IMR-90 (cell line): Measurements from ENCODE around the gene ADAMTS16. TPM values are rescaled to one million over a fixed set of nuclear protein-coding genes. Genes with fewer than 3 reads are reported as not detected.

Experiments used
- ATAC-seq: fragments of 200-7000 bp; cut with Tn5 transposase; 2 replicates; pipeline ENCODE4 v1.9.1; 2020; ENCODE audit warnings: low read depth, mild to moderate bottlenecking, moderate library complexity
- BruUV-seq: library from RNA; stranded (reverse); fragments of 400-500 nt; replicated peaks from 2 replicates; lab custom pipeline; 2021; lab: Mats Ljungman, UMichigan
- CTCF ChIA-PET: fragments of 300-600 bp; formaldehyde crosslinking; extraction: SDS; loops from one replicate; lab custom pipeline; 2021; ENCODE audit warnings: antibody characterized with exemption; lab: Yijun Ruan, JAX
- POLR2A ChIA-PET: fragments of 300-600 bp; sonication (Branson Sonifier 250); formaldehyde crosslinking; loops from one replicate; lab custom pipeline; 2022; ENCODE audit warnings: antibody characterized with exemption; ENCODE audit not compliant: unreplicated experiment; lab: Charles Lee
- DNase-seq: peaks from one replicate; pipeline ENCODE4 v3.0.0; 2013
- H2AFZ ChIP-seq: replicated peaks from 2 replicates; pipeline ENCODE3; 2013; ENCODE audit warnings: low read length, mild to moderate bottlenecking; ENCODE audit not compliant: poor library complexity
- H2AK5ac ChIP-seq: 2 replicates; pipeline ENCODE4 v1.6.1; 2013; ENCODE audit warnings: low read depth, low read length, inconsistent platforms
- H2AK9ac ChIP-seq: replicated peaks from 2 replicates; pipeline ENCODE3; 2013; ENCODE audit warnings: mild to moderate bottlenecking, low read depth, low read length, moderate library complexity; ENCODE audit not compliant: poor library complexity
- H2BK120ac ChIP-seq: 2 replicates; pipeline ENCODE4 v1.6.1; 2013; ENCODE audit warnings: low read depth, low read length, inconsistent platforms
- H2BK15ac ChIP-seq: 3 replicates; pipeline ENCODE4 v1.6.1; 2013; ENCODE audit warnings: low read depth, low read length, inconsistent platforms
- H2BK20ac ChIP-seq: 2 replicates; pipeline ENCODE4 v1.6.1; 2013; ENCODE audit warnings: low read depth, mild to moderate bottlenecking, inconsistent platforms, low read length, moderate library complexity
- H2BK5ac ChIP-seq: 2 replicates; pipeline ENCODE4 v1.6.1; 2013; ENCODE audit warnings: mild to moderate bottlenecking, low read depth, low read length, inconsistent platforms; ENCODE audit not compliant: poor library complexity, severe bottlenecking
- H3K14ac ChIP-seq: replicated peaks from 2 replicates; pipeline ENCODE4 v1.6.1; 2013; ENCODE audit warnings: low read depth, low read length, inconsistent platforms
- H3K18ac ChIP-seq: 2 replicates; pipeline ENCODE4 v1.6.1; 2013; ENCODE audit warnings: low read depth, low read length, control low read depth
- H3K23ac ChIP-seq: 2 replicates; pipeline ENCODE4 v1.6.1; 2013; ENCODE audit warnings: low read depth, low read length, inconsistent platforms
- H3K27ac ChIP-seq: 2 replicates; pipeline ENCODE4 v1.5.1; 2013; ENCODE audit warnings: mild to moderate bottlenecking, control low read depth, low read length; ENCODE audit not compliant: insufficient read depth
- H3K27me3 ChIP-seq: 2 replicates; pipeline ENCODE4 v1.6.1; 2013; ENCODE audit warnings: low read length; ENCODE audit not compliant: control insufficient read depth, insufficient read depth
- H3K36me3 ChIP-seq: 2 replicates; pipeline ENCODE4 v1.6.1; 2013; ENCODE audit warnings: low read length, mixed read lengths; ENCODE audit not compliant: control insufficient read depth, insufficient read depth
- H3K4ac ChIP-seq: 2 replicates; pipeline ENCODE4 v1.6.1; 2013; ENCODE audit warnings: low read depth, low read length, inconsistent platforms
- H3K4me1 ChIP-seq: 2 replicates; pipeline ENCODE4 v1.6.1; 2013; ENCODE audit warnings: low read length, mixed read lengths; ENCODE audit not compliant: control insufficient read depth, insufficient read depth
- H3K4me2 ChIP-seq: 2 replicates; pipeline ENCODE4 v1.6.1; 2013; ENCODE audit warnings: low read depth, mild to moderate bottlenecking, control low read depth, low read length, moderate library complexity
- H3K4me3 ChIP-seq: 2 replicates; pipeline ENCODE4 v1.5.1; 2013; ENCODE audit warnings: low read depth, mild to moderate bottlenecking, control low read depth, low read length, moderate library complexity; ENCODE audit not compliant: insufficient read depth
- H3K56ac ChIP-seq: 2 replicates; pipeline ENCODE4 v1.6.1; 2013; ENCODE audit warnings: low read length, inconsistent platforms; ENCODE audit not compliant: insufficient read depth; ENCODE audit errors: extremely low read depth
- H3K79me1 ChIP-seq, 2 experiments: 2 replicates each; pipeline ENCODE4 v1.6.1; 2013; ENCODE audit warnings: low read length in 2 of 2, inconsistent platforms in 1 of 2, low read depth in 1 of 2
- H3K9ac ChIP-seq: 2 replicates; pipeline ENCODE4 v1.6.1; 2013; ENCODE audit warnings: low read depth, low read length, control low read depth
- H3K9me1 ChIP-seq: 2 replicates; pipeline ENCODE4 v1.6.1; 2013; ENCODE audit warnings: low read length, inconsistent platforms; ENCODE audit not compliant: insufficient read depth
- H3K9me3 ChIP-seq: 2 replicates; pipeline ENCODE4 v1.6.1; 2013; ENCODE audit warnings: low read length; ENCODE audit not compliant: control insufficient read depth, insufficient read depth
- H4K20me1 ChIP-seq: 2 replicates; pipeline ENCODE4 v1.6.1; 2013; ENCODE audit warnings: low read length, inconsistent platforms; ENCODE audit not compliant: insufficient read depth
- H4K5ac ChIP-seq: 2 replicates; pipeline ENCODE4 v1.6.1; 2013; ENCODE audit warnings: mild to moderate bottlenecking, low read depth, low read length, control low read depth
- H4K8ac ChIP-seq, 2 experiments: 2 replicates each; pipeline ENCODE4 v1.6.1; 2013; ENCODE audit warnings: low read depth in 2 of 2, low read length in 2 of 2, control low read depth in 1 of 2, inconsistent platforms in 1 of 2
- H4K91ac ChIP-seq: 2 replicates; pipeline ENCODE4 v1.6.1; 2013; ENCODE audit warnings: low read depth, low read length, inconsistent platforms; ENCODE audit not compliant: insufficient read depth
- BHLHE40 ChIP-seq: fragments of 150-350 bp; IDR thresholded peaks from 2 replicates; pipeline ENCODE4 v1.6.1; 2016; ENCODE audit warnings: mild to moderate bottlenecking, low read depth, low read length
- CEBPB ChIP-seq: IDR thresholded peaks from 2 replicates; pipeline ENCODE4 v1.6.1; 2012; ENCODE audit warnings: low read depth, low read length, improper control_type of control experiment
- CHD1 ChIP-seq: IDR thresholded peaks from 2 replicates; pipeline ENCODE4 v1.6.1; 2012; ENCODE audit warnings: low read depth, low read length, improper control_type of control experiment
- FOS ChIP-seq: fragments of 150-350 bp; IDR thresholded peaks from 2 replicates; pipeline ENCODE4 v1.6.1; 2016; ENCODE audit warnings: low read depth, low read length
- MAZ ChIP-seq: IDR thresholded peaks from 2 replicates; pipeline ENCODE4 v1.6.1; 2012; ENCODE audit warnings: low read depth, mild to moderate bottlenecking, low read length, improper control_type of control experiment, moderate library complexity, borderline replicate concordance
- MXI1 ChIP-seq: IDR thresholded peaks from 2 replicates; pipeline ENCODE4 v1.6.1; 2012; ENCODE audit warnings: low read depth, mild to moderate bottlenecking, low read length, moderate library complexity, borderline replicate concordance
- NFE2L2 ChIP-seq: fragments of 150-350 bp; IDR thresholded peaks from 2 replicates; pipeline ENCODE4 v1.6.1; 2016; ENCODE audit warnings: low read depth, mild to moderate bottlenecking, low read length
- POLR2A ChIP-seq: IDR thresholded peaks from 2 replicates; pipeline ENCODE4 v1.6.1; 2012; ENCODE audit warnings: mild to moderate bottlenecking, low read depth, low read length
- RAD21 ChIP-seq: IDR thresholded peaks from 2 replicates; pipeline ENCODE4 v1.6.1; 2012; ENCODE audit warnings: low read length, improper control_type of control experiment
- RCOR1 ChIP-seq: IDR thresholded peaks from 2 replicates; pipeline ENCODE4 v1.6.1; 2012; ENCODE audit warnings: mild to moderate bottlenecking, low read length, improper control_type of control experiment; ENCODE audit not compliant: insufficient replicate concordance
- RFX5 ChIP-seq: IDR thresholded peaks from 2 replicates; pipeline ENCODE4 v1.8.0; 2012; ENCODE audit warnings: low read depth, mild to moderate bottlenecking, low read length, moderate library complexity
- SMC3 ChIP-seq: fragments of 150-350 bp; IDR thresholded peaks from 2 replicates; pipeline ENCODE4 v1.6.1; 2016; ENCODE audit warnings: low read depth, mild to moderate bottlenecking, antibody characterized with exemption, low read length, moderate library complexity
- WGBS, 2 experiments: methylation state at CpG; one replicate each; pipeline versions ENCODE4 v1.1.5 to v1.1.7; 2013; ENCODE audit warnings: missing lambda C conversion rate in 2 of 2; ENCODE audit not compliant: insufficient read length in 1 of 2; ENCODE audit errors: extremely low coverage in 2 of 2; 5-methylcytosine and 5-hydroxymethylcytosine counted together
- dilution Hi-C: fragments of 300-500 bp; cut with HindIII; formaldehyde crosslinking; loops from one replicate; pipeline ENCODE4 v1.14.3; 2018; ENCODE audit warnings: low sequenced_read_pairs; ENCODE audit not compliant: unreplicated experiment
- in situ Hi-C: fragments of 300-500 bp; cut with MboI; formaldehyde crosslinking; loops from 3 replicates; pipeline ENCODE4 v1.14.3; 2019; ENCODE audit warnings: low sequenced_read_pairs, inconsistent platforms, mixed read lengths
- intact Hi-C: fragments of 100-400 bp; cut with micrococcal nuclease; formaldehyde crosslinking; loops from 2 replicates; pipeline ENCODE4 v1.10.0; 2022
- polyA plus RNA-seq, 3 experiments: library from polyadenylated mRNA; depleted of rRNA; stranded (reverse); fragments of >200 nt; gene quantifications; 2 replicates each; pipeline ENCODE4 v1.2.3, GENCODE V29; 2012; ENCODE audit warnings: low replicate concordance in 1 of 3
- total RNA-seq: library from RNA; depleted of rRNA; stranded (reverse); fragments of >200 nt; gene quantifications from 2 replicates; pipeline ENCODE4 v1.2.3, GENCODE V29; 2012
- TF ChIP-seq, protein P1 (sequence below): fragments of 150-350 bp; IDR thresholded peaks from 2 replicates; pipeline ENCODE4 v1.6.1; 2016; ENCODE audit warnings: low read depth, mild to moderate bottlenecking, low read length, moderate library complexity, borderline replicate concordance
- TF ChIP-seq, protein P2 (sequence below): fragments of 150-350 bp; IDR thresholded peaks from 2 replicates; pipeline ENCODE4 v1.6.1; 2017; ENCODE audit warnings: mild to moderate bottlenecking, antibody characterized with exemption, low read length, low read depth

The ADAMTS16 gene
- total and polyA plus RNA-seq, 2 of the 4 experiments (the other 2 are of a cell fraction), result 0.09 to 0.18 TPM

DNA sequence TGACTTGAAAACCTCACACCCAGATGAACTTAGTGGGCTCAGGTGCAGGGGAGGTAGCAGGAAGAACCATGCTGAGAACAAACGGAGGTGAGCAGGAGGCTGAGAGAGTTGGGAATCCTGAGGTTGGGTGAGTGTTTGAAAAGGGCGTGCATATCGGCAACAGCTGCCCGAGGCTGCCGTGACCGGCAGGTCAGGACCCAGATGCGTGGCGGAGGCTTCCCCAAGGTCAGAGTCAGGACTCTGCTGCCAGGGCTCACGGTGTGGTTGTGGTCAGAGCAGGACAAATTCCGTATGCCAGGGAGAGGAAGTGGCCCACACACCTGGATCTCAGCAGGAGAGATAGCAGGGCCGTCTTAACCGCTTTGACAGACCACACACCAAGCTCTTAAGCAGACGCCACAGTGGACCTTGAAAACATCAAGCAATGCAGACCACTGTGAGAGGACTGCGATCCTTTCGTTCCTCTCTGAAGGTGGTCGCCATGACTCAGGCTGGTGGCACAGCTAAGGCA, 43.1 kb downstream of the ADAMTS16 start:
- Histone ChIP-seq H2BK20ac (no peak overlapping the region), H4K91ac (no peak overlapping the region), H3K9me1 (no peaks in the 10 kb centered on the region), H2BK15ac (no peak overlapping the region), H3K18ac (no peak overlapping the region), H3K56ac (no peak overlapping the region), H3K4me2 (no peak overlapping the region), H3K27ac (no peak overlapping the region), H3K23ac (no peak overlapping the region), H4K5ac (no peak overlapping the region), H2AK5ac (no peak overlapping the region), H4K20me1 (no peaks in the 10 kb centered on the region), H3K4me1 (no peaks in the 10 kb centered on the region), H3K36me3 (no peaks in the 10 kb centered on the region), H3K27me3 (no peaks in the 10 kb centered on the region), H2AFZ (peak overlapping the region; percentile 53), H3K4me3 (no peak overlapping the region), H3K79me1 (no peaks in the 10 kb centered on the region), H3K9ac (no peak overlapping the region), H3K9me3 (peaks cover 11% of the 10 kb centered on the region; the same call in 1 of the 2 replicates), H3K4ac (no peak overlapping the region), H3K14ac (no peak overlapping the region), H2AK9ac (no peak overlapping the region), H2BK5ac (no peak overlapping the region), H2BK120ac (no peak overlapping the region), H4K8ac (no peak overlapping the region)
- POLR2A ChIA-PET, result no interaction called here
- TF ChIP-seq, protein P1, sequence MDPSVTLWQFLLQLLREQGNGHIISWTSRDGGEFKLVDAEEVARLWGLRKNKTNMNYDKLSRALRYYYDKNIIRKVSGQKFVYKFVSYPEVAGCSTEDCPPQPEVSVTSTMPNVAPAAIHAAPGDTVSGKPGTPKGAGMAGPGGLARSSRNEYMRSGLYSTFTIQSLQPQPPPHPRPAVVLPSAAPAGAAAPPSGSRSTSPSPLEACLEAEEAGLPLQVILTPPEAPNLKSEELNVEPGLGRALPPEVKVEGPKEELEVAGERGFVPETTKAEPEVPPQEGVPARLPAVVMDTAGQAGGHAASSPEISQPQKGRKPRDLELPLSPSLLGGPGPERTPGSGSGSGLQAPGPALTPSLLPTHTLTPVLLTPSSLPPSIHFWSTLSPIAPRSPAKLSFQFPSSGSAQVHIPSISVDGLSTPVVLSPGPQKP, result no peak
- TF ChIP-seq, protein P2, sequence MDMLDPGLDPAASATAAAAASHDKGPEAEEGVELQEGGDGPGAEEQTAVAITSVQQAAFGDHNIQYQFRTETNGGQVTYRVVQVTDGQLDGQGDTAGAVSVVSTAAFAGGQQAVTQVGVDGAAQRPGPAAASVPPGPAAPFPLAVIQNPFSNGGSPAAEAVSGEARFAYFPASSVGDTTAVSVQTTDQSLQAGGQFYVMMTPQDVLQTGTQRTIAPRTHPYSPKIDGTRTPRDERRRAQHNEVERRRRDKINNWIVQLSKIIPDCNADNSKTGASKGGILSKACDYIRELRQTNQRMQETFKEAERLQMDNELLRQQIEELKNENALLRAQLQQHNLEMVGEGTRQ, result no peak
- TF ChIP-seq FOS (no peak), RCOR1 (no peak), RAD21 (no peak), SMC3 (no peak), MXI1 (no peak), CEBPB (no peak), RFX5 (no peak), CHD1 (no peak), NFE2L2 (no peak), POLR2A (no peak), BHLHE40 (no peak), MAZ (no peak)
- CTCF ChIA-PET, result no interaction called here
- in situ Hi-C loops (no loop called here), intact Hi-C loops (no loop called here), dilution Hi-C loops (no loop called here)
- no peak for ATAC-seq
- 16% methylated on average over 5 of the region's 16 CpGs; no CpG with 5 or more reads in 1 of the 2 experiments for WGBS, 2 experiments
- no peak for DNase-seq
- no TSS peak for BruUV-seq
